GM12878 (cell line): ENCODE data around the gene IFITM5. TPM values are rescaled to one million over a fixed set of nuclear protein-coding genes. Genes with fewer than 3 reads are reported as not detected.

Experiments
- ATF7 ChIP-seq: fragments of 450-650 bp; IDR thresholded peaks from 2 replicates; pipeline ENCODE4 v1.6.1; 2016; ENCODE audit warnings: low read depth, mild to moderate bottlenecking
- CHD4 ChIP-seq: fragments of 200-600 bp; sonication (generic); IDR thresholded peaks from 2 replicates; pipeline ENCODE4 v1.6.1; 2016; ENCODE audit warnings: mild to moderate bottlenecking
- EP300 ChIP-seq, 2 experiments: fragments of 150-350 bp in 1 of 2; IDR thresholded peaks; 2 replicates each; pipeline ENCODE4 v1.6.1; 2011 to 2012; ENCODE audit warnings: low read depth in 2 of 2, low read length in 2 of 2, borderline replicate concordance in 1 of 2, improper control_type of control experiment in 1 of 2, inconsistent platforms in 1 of 2; ENCODE audit not compliant: control insufficient read depth in 1 of 2
- GATAD2B ChIP-seq: fragments of 450-650 bp; conservative IDR thresholded peaks from 2 replicates; pipeline ENCODE4 v1.6.1; 2017; ENCODE audit warnings: low read depth, mild to moderate bottlenecking, moderate library complexity
- HDAC6 ChIP-seq: fragments of 200-600 bp; sonication (generic); IDR thresholded peaks from one replicate; pipeline ENCODE4 v1.8.0; 2017; ENCODE audit warnings: antibody characterized with exemption; ENCODE audit not compliant: unreplicated experiment
- MTA2 ChIP-seq: fragments of 450-650 bp; IDR thresholded peaks from 2 replicates; pipeline ENCODE4 v1.6.1; 2016; ENCODE audit warnings: low read depth, mild to moderate bottlenecking, moderate library complexity
- MXI1 ChIP-seq: fragments of 150-350 bp; IDR thresholded peaks from 2 replicates; pipeline ENCODE4 v1.6.1; 2011; ENCODE audit warnings: low read depth, mild to moderate bottlenecking, inconsistent platforms, low read length, improper control_type of control experiment
- PML ChIP-seq: IDR thresholded peaks from 2 replicates; pipeline ENCODE4 v1.6.1; 2012; ENCODE audit warnings: low read length, inconsistent platforms
- POLR2AphosphoS5 ChIP-seq: IDR thresholded peaks from 2 replicates; pipeline ENCODE4 v1.6.1; 2011; ENCODE audit warnings: mild to moderate bottlenecking, low read length, inconsistent platforms
- POU2F2 ChIP-seq: IDR thresholded peaks from 3 replicates; pipeline ENCODE4 v1.6.1; 2011; ENCODE audit warnings: low read depth, mild to moderate bottlenecking, low read length, borderline replicate concordance
- SREBF1 ChIP-seq: IDR thresholded peaks from 2 replicates; pipeline ENCODE4 v1.6.1; 2012; ENCODE audit warnings: mild to moderate bottlenecking, low read length
- ZBED1 ChIP-seq: IDR thresholded peaks from 2 replicates; pipeline ENCODE4 v1.6.1; 2016; ENCODE audit warnings: borderline replicate concordance
- ZNF622 ChIP-seq: fragments of 450-650 bp; IDR thresholded peaks from 2 replicates; pipeline ENCODE4 v1.6.1; 2017; ENCODE audit warnings: mild to moderate bottlenecking, inconsistent platforms
- ZZZ3 ChIP-seq: IDR thresholded peaks from 2 replicates; pipeline ENCODE4 v1.6.1; 2011; ENCODE audit warnings: low read depth; ENCODE audit not compliant: control insufficient read depth, insufficient read length
- polyA plus RNA-seq, 11 experiments: library from polyadenylated mRNA; depleted of rRNA in 4 of 11; unstranded in 6 of 11; stranded (reverse) in 5 of 11; fragments of >200 nt; fragmentation: Nextera tagmentation in 4 of 11; fragmentation: Illumina TruSeq in 1 of 11; extraction: Ambion mirVana in 4 of 11; extraction: Trizol in 1 of 11; gene quantifications; 1 replicate in 1 of 11; 2 replicates in 10 of 11; pipeline versions ENCODE4 v1.2.1 to v1.2.3, GENCODE V29; 2011 to 2016; ENCODE audit warnings: inconsistent platforms in 2 of 11, missing spikeins in 2 of 11, low read depth in 1 of 11
- total RNA-seq, 4 experiments: library from RNA; depleted of rRNA in 3 of 4; stranded (reverse); fragments of >200 nt in 3 of 4; fragmentation: Illumina TruSeq in 1 of 4; extraction: Trizol in 1 of 4; gene quantifications; 2 replicates each; pipeline versions ENCODE4 v1.2.1 to v1.2.3, GENCODE V29; 2013 to 2021
- TF ChIP-seq, protein P1 (sequence below): IDR thresholded peaks from 2 replicates; pipeline ENCODE4 v1.6.1; 2012; ENCODE audit warnings: improper control_type of control experiment, low read depth, low read length; ENCODE audit not compliant: insufficient replicate concordance
- TF ChIP-seq, protein P2 (sequence below): fragments of 450-650 bp; IDR thresholded peaks from 2 replicates; pipeline ENCODE4 v1.6.1; 2017; ENCODE audit warnings: mild to moderate bottlenecking
- TF ChIP-seq, protein P3 (sequence below): fragments of 450-650 bp; formaldehyde crosslinking; IDR thresholded peaks from 2 replicates; pipeline ENCODE4 v1.4.0; 2022; ENCODE audit warnings: mild to moderate bottlenecking, moderate library complexity

Gene IFITM5
- total and polyA plus RNA-seq, 10 of the 15 experiments (the other 5 are each of a cell fraction or from before 2014, with no cell fraction given), result not detected

DNA sequence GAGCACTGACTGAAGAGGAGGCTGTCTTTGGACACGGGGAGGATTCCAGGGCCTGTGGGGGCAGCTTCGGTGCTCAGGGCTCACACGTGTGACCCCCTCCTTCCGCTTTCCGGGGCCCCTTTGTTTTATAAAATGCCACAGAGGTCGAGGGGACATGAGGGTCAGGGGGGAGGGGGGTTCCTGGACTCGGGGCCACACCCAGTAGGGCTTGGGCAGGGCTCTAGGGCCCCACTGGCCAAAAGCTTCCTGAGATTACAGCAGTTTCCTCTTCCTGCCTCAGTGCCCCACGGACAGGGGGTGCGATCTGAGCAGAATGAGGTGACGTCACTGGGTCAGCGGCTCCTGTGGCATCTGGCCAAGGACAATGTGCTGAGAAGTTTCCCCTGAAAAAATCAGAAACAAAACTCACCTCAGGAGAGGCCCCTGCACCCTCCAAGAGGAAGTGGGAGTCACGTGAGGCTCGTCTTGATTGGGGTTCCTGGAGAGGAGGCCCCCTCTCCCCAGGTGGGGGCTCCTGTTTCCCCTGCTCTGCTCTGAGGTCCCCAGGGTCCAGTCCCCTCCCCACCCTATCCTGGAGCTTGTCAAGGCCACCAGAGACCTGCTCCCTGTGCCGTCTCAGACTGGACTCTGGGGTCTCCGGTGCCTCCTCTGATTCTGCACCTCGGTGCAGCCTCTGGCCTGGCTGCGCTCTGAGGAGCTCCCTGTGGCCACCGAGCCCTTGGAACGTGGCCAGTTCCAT lies 27.7 kb upstream of the IFITM5 start (continued):
- TF ChIP-seq, protein P1, sequence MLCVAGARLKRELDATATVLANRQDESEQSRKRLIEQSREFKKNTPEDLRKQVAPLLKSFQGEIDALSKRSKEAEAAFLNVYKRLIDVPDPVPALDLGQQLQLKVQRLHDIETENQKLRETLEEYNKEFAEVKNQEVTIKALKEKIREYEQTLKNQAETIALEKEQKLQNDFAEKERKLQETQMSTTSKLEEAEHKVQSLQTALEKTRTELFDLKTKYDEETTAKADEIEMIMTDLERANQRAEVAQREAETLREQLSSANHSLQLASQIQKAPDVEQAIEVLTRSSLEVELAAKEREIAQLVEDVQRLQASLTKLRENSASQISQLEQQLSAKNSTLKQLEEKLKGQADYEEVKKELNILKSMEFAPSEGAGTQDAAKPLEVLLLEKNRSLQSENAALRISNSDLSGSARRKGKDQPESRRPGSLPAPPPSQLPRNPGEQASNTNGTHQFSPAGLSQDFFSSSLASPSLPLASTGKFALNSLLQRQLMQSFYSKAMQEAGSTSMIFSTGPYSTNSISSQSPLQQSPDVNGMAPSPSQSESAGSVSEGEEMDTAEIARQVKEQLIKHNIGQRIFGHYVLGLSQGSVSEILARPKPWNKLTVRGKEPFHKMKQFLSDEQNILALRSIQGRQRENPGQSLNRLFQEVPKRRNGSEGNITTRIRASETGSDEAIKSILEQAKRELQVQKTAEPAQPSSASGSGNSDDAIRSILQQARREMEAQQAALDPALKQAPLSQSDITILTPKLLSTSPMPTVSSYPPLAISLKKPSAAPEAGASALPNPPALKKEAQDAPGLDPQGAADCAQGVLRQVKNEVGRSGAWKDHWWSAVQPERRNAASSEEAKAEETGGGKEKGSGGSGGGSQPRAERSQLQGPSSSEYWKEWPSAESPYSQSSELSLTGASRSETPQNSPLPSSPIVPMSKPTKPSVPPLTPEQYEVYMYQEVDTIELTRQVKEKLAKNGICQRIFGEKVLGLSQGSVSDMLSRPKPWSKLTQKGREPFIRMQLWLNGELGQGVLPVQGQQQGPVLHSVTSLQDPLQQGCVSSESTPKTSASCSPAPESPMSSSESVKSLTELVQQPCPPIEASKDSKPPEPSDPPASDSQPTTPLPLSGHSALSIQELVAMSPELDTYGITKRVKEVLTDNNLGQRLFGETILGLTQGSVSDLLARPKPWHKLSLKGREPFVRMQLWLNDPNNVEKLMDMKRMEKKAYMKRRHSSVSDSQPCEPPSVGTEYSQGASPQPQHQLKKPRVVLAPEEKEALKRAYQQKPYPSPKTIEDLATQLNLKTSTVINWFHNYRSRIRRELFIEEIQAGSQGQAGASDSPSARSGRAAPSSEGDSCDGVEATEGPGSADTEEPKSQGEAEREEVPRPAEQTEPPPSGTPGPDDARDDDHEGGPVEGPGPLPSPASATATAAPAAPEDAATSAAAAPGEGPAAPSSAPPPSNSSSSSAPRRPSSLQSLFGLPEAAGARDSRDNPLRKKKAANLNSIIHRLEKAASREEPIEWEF, result peak; percentile 38
- peak; percentile 87 for TF ChIP-seq MTA2
- peak; percentile 74; the same call in 1 of the 2 replicates for TF ChIP-seq ZBED1
- peak; percentile 100 for TF ChIP-seq ATF7
- peak; percentile 89; the same call in 1 of the 2 replicates for TF ChIP-seq CHD4
- TF ChIP-seq MXI1, result no peak; the same call in 1 of the 2 replicates
- TF ChIP-seq SREBF1, result no peak
- TF ChIP-seq HDAC6, result no peak
- TF ChIP-seq ZZZ3, result no peak
- TF ChIP-seq, protein P2, sequence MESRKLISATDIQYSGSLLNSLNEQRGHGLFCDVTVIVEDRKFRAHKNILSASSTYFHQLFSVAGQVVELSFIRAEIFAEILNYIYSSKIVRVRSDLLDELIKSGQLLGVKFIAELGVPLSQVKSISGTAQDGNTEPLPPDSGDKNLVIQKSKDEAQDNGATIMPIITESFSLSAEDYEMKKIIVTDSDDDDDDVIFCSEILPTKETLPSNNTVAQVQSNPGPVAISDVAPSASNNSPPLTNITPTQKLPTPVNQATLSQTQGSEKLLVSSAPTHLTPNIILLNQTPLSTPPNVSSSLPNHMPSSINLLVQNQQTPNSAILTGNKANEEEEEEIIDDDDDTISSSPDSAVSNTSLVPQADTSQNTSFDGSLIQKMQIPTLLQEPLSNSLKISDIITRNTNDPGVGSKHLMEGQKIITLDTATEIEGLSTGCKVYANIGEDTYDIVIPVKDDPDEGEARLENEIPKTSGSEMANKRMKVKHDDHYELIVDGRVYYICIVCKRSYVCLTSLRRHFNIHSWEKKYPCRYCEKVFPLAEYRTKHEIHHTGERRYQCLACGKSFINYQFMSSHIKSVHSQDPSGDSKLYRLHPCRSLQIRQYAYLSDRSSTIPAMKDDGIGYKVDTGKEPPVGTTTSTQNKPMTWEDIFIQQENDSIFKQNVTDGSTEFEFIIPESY, result no peak
- peak; percentile 87 to 89 for TF ChIP-seq EP300 (IDR thresholded peaks at IDR 0.05; ENCODE audit: borderline replicate concordance in 1 of 2, control insufficient read depth in 1 of 2, low read depth in 2 of 2, low read length in 2 of 2)
- peak; percentile 73; the same call in 1 of the 2 replicates for TF ChIP-seq PML
- TF ChIP-seq ZNF622, result no peak
- TF ChIP-seq POU2F2, result peak; percentile 55; the same call in 1 of the 3 replicates
- TF ChIP-seq POLR2AphosphoS5, result peak; percentile 69
- TF ChIP-seq, protein P3, sequence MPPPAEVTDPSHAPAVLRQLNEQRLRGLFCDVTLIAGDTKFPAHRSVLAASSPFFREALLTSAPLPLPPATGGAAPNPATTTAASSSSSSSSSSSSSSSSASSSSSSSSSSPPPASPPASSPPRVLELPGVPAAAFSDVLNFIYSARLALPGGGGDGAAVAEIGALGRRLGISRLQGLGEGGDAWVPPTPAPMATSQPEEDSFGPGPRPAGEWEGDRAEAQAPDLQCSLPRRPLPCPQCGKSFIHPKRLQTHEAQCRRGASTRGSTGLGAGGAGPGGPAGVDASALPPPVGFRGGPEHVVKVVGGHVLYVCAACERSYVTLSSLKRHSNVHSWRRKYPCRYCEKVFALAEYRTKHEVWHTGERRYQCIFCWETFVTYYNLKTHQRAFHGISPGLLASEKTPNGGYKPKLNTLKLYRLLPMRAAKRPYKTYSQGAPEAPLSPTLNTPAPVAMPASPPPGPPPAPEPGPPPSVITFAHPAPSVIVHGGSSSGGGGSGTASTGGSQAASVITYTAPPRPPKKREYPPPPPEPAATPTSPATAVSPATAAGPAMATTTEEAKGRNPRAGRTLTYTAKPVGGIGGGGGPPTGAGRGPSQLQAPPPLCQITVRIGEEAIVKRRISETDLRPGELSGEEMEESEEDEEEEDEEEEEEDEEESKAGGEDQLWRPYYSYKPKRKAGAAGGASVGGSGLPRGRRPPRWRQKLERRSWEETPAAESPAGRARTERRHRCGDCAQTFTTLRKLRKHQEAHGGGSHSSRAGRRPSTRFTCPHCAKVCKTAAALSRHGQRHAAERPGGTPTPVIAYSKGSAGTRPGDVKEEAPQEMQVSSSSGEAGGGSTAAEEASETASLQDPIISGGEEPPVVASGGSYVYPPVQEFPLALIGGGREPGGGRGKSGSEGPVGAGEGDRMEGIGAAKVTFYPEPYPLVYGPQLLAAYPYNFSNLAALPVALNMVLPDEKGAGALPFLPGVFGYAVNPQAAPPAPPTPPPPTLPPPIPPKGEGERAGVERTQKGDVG (CRISPR knock-in tag), result 0 out of 2 replicates have a peak, but pooled peaks have one; percentile 77
- TF ChIP-seq GATAD2B, result peak; percentile 93
